ENCODE measurements around the gene LRMDA. TPM values are rescaled to one million over a fixed set of nuclear protein-coding genes. Genes with fewer than 3 reads are reported as not detected.
A peak's percentile ranks its signal among the peaks of the same experiment; 100 is the strongest.

Gene LRMDA
- total RNA-seq, 1 donor from 2014 or later = 18.7 TPM

- TF ChIP-seq, protein P1, sequence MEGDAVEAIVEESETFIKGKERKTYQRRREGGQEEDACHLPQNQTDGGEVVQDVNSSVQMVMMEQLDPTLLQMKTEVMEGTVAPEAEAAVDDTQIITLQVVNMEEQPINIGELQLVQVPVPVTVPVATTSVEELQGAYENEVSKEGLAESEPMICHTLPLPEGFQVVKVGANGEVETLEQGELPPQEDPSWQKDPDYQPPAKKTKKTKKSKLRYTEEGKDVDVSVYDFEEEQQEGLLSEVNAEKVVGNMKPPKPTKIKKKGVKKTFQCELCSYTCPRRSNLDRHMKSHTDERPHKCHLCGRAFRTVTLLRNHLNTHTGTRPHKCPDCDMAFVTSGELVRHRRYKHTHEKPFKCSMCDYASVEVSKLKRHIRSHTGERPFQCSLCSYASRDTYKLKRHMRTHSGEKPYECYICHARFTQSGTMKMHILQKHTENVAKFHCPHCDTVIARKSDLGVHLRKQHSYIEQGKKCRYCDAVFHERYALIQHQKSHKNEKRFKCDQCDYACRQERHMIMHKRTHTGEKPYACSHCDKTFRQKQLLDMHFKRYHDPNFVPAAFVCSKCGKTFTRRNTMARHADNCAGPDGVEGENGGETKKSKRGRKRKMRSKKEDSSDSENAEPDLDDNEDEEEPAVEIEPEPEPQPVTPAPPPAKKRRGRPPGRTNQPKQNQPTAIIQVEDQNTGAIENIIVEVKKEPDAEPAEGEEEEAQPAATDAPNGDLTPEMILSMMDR (IDR thresholded peaks at IDR 0.05; ENCODE audit: insufficient read depth, low read length, poor library complexity, severe bottlenecking) = no peak
- Histone ChIP-seq H3K36me3 (ENCODE audit: control insufficient read depth, insufficient read depth, low read length) (no peaks in the 10 kb centered on the region), H3K4me3 (ENCODE audit: low read depth, low read length) (no peak overlapping the region), H3K27me3 (ENCODE audit: control insufficient read depth, insufficient read depth, low read length) (no peaks in the 10 kb centered on the region)
- DNase-seq (ENCODE audit: low read depth) = no peak
Measured at GRCh38 chr10:76297358-76297757, 865.9 kb downstream of the LRMDA start.

DNA sequence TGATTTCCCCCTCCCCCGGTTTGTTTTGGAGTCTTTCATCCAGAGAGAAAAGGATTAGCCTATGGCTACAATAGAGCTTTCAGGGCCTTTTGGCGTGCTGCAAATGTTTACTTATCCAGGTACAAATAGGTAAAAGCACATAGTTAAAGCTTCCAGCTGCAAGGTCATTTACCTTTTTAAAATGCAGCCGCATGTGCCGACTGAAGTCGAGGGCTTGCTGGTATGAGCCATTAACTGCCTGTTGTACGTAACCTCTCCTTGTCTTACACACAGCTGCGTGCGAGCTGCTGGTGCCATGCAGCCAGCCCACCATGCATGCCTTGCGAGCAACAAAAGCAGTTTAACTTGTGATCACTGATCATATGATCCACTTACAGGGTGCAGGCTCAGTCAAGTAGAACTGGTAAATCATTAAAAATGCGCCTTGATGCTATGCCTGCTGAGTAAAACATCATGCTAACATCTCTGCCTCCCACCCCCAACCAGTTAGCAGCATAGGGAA, 866.4 kb downstream of the LRMDA start:
- H3K27me3 ChIP-seq (ENCODE audit: control insufficient read depth, insufficient read depth, low read length) = no peaks in the 10 kb centered on the region
- TF ChIP-seq, protein P1 (IDR thresholded peaks at IDR 0.05; ENCODE audit: insufficient read depth, low read length, poor library complexity, severe bottlenecking) = no peak
- no peaks in the 10 kb centered on the region for H3K36me3 ChIP-seq (ENCODE audit: control insufficient read depth, insufficient read depth, low read length)
- peak; percentile 100 for DNase-seq (ENCODE audit: low read depth)
- no peak overlapping the region for H3K4me3 ChIP-seq (ENCODE audit: low read depth, low read length)

DNA sequence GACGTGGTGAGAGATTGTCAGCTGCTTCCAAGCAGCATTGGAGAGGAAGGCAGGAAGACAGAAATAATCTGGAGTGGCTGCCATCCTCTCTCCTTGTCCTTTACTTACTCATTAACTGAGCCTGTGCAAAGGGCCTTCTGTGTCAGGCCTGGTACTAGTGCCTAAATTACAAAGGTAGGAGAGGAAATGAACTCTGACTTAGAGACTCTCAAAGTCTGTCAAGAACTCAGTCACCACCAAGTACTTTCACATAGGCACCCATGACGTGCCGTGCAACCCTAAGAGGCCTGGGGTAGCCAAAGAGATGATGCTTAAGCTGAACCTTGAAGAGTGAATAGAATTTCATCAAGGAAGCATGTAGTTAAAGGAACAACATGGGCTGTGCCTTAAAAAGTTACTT, 866.9 kb downstream of the LRMDA start:
- TF ChIP-seq, protein P1 (IDR thresholded peaks at IDR 0.05; ENCODE audit: insufficient read depth, low read length, poor library complexity, severe bottlenecking) = no peak
- no peaks in the 10 kb centered on the region for H3K36me3 ChIP-seq (ENCODE audit: control insufficient read depth, insufficient read depth, low read length)
- DNase-seq (ENCODE audit: low read depth) = no peak
- H3K27me3 ChIP-seq (ENCODE audit: control insufficient read depth, insufficient read depth, low read length) = no peaks in the 10 kb centered on the region
- no peak overlapping the region for H3K4me3 ChIP-seq (ENCODE audit: low read depth, low read length)

DNA sequence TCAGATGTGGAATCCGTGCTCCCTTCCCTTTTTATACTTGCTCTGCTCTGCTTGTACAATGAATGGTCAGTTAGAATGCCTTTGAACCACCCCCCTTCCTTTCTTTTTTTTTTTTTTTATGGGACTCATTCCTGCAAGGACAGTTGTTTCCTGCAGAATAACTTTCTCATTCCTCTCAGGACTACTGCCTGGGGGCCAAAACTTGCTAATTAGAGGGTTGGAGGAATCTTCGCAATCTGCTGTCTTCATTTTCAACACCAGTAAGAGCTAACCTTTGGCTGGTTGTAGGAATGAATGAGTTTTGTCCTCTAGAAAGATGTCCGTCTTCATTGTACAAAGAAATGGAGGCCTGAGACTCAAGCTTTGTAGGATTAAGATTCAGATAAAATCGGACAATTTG, 868.1 kb downstream of the LRMDA start:
- Histone ChIP-seq H3K4me3 (ENCODE audit: low read depth, low read length) (no peak overlapping the region), H3K36me3 (ENCODE audit: control insufficient read depth, insufficient read depth, low read length) (no peaks in the 10 kb centered on the region), H3K27me3 (ENCODE audit: control insufficient read depth, insufficient read depth, low read length) (no peaks in the 10 kb centered on the region)
- TF ChIP-seq, protein P1 (IDR thresholded peaks at IDR 0.05; ENCODE audit: insufficient read depth, low read length, poor library complexity, severe bottlenecking) = no peak
- no peak for DNase-seq (ENCODE audit: low read depth)

- TF ChIP-seq, protein P1 (IDR thresholded peaks at IDR 0.05; ENCODE audit: insufficient read depth, low read length, poor library complexity, severe bottlenecking) = no peak
- H3K27me3 ChIP-seq (ENCODE audit: control insufficient read depth, insufficient read depth, low read length) = no peaks in the 10 kb centered on the region
- DNase-seq (ENCODE audit: low read depth) = no peak
- H3K4me3 ChIP-seq (ENCODE audit: low read depth, low read length) = no peak overlapping the region
- no peaks in the 10 kb centered on the region for H3K36me3 ChIP-seq (ENCODE audit: control insufficient read depth, insufficient read depth, low read length)
Measured at GRCh38 chr10:76301211-76301610, 869.8 kb downstream of the LRMDA start.

DNA sequence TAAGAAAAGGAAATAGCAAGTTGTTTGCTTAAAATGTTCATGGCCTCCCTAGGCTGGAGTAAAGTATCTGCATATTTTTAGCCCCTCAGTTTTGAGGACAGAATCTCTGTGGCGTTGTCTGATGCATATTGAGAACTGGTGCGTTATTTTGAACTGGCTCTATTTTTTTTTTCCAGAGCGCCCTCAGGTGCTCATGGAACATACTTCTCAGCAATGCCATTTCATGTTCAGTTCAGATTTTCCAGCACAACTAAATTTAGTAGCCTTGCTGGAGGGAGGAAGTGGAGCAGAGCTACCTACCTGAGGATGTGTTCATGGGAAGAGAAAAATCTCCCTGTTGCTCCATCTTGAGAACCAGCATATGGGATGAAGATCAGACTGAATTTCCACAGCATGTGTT, 870.5 kb downstream of the LRMDA start:
- no peak for DNase-seq (ENCODE audit: low read depth)
- H3K4me3 ChIP-seq (ENCODE audit: low read depth, low read length) = no peak overlapping the region
- no peaks in the 10 kb centered on the region for H3K27me3 ChIP-seq (ENCODE audit: control insufficient read depth, insufficient read depth, low read length)
- no peaks in the 10 kb centered on the region for H3K36me3 ChIP-seq (ENCODE audit: control insufficient read depth, insufficient read depth, low read length)
- TF ChIP-seq, protein P1 (IDR thresholded peaks at IDR 0.05; ENCODE audit: insufficient read depth, low read length, poor library complexity, severe bottlenecking) = peak; percentile 26
